Dedifferentiated amniotic fluid mesenchymal stem cell (primary cell): ENCODE results near the gene CLDN8.

ENCODE experiments used
- DNase-seq: peaks from one replicate; pipeline ENCODE4 v3.0.0-alpha.2; 2016; ENCODE audit errors: extremely low spot score

CLDN8 gene

GRCh38 chr21:30216041-30216723, at the start of gene CLDN8:
Gene CLDN8 (minus strand): TSS chr21:30216097. CDS start chr21:30215925, 172 bp downstream.
- no peak for DNase-seq

GRCh38 chr21:30257773-30258172, 41.9 kb upstream of the CLDN8 start:
- no peak for DNase-seq

- DNase-seq: no peak
Observed at GRCh38 chr21:30256100-30256499, 40.2 kb upstream of the CLDN8 start.

- DNase-seq: no peak
Observed at GRCh38 chr21:30255679-30256078, 39.8 kb upstream of the CLDN8 start.

GRCh38 chr21:30251781-30252180, 35.9 kb upstream of the CLDN8 start:
- DNase-seq: no peak

- no peak for DNase-seq
Observed at GRCh38 chr21:30249936-30250335, 34.0 kb upstream of the CLDN8 start.

GRCh38 chr21:30248844-30249243, 32.9 kb upstream of the CLDN8 start:
- DNase-seq: no peak

- no peak for DNase-seq
Observed at GRCh38 chr21:30245061-30245460, 29.2 kb upstream of the CLDN8 start.

GRCh38 chr21:30243691-30244090, 27.8 kb upstream of the CLDN8 start:
- no peak for DNase-seq

GRCh38 chr21:30240661-30241060, 24.8 kb upstream of the CLDN8 start:
- no peak for DNase-seq

GRCh38 chr21:30238168-30238567, 22.3 kb upstream of the CLDN8 start:
- DNase-seq: no peak

GRCh38 chr21:30234643-30235042, 18.7 kb upstream of the CLDN8 start:
- DNase-seq: no peak

GRCh38 chr21:30234050-30234449, 18.2 kb upstream of the CLDN8 start:
- DNase-seq: no peak

- DNase-seq: no peak
Observed at GRCh38 chr21:30233228-30234020, 17.5 kb upstream of the CLDN8 start.

- no peak for DNase-seq
Observed at GRCh38 chr21:30232011-30232410, 16.1 kb upstream of the CLDN8 start.

- DNase-seq: peak; percentile 45
Observed at GRCh38 chr21:30227633-30228404, 11.9 kb upstream of the CLDN8 start.

- DNase-seq: no peak
Observed at GRCh38 chr21:30227128-30227527, 11.2 kb upstream of the CLDN8 start.

- no peak for DNase-seq
Observed at GRCh38 chr21:30223596-30223995, 7.7 kb upstream of the CLDN8 start.

GRCh38 chr21:30222724-30223123, 6.8 kb upstream of the CLDN8 start:
- DNase-seq: no peak

- DNase-seq: no peak
Observed at GRCh38 chr21:30211071-30211470, 4.8 kb downstream of the CLDN8 start.

- no peak for DNase-seq
Observed at GRCh38 chr21:30209601-30210000, 6.3 kb downstream of the CLDN8 start.

GRCh38 chr21:30207252-30207579, 8.7 kb downstream of the CLDN8 start:
- no peak for DNase-seq
